HepG2 (cell line): Measurements from ENCODE around the gene DHX32. TPM values are rescaled to one million over a fixed set of nuclear protein-coding genes. Genes with fewer than 3 reads are reported as not detected.

Experiments
- ATAC-seq: fragments of 200-7000 bp; cut with Tn5 transposase; 3 replicates; pipeline ENCODE4 v1.9.1; 2020; ENCODE audit warnings: mild to moderate bottlenecking, moderate library complexity
- BruUV-seq: library from RNA; stranded (reverse); fragments of 400-500 nt; replicated peaks from 2 replicates; lab custom pipeline; 2021; lab: Mats Ljungman, UMichigan
- CTCF ChIA-PET: fragments of 300-600 bp; formaldehyde crosslinking; extraction: SDS; loops from one replicate; lab custom pipeline; 2021; ENCODE audit warnings: low total read pairs, inconsistent platforms, low intra/inter-chr PET ratio; lab: Yijun Ruan, JAX
- POLR2A ChIA-PET: fragments of 350-600 bp; sonication (Branson Sonifier 250); formaldehyde crosslinking; loops from one replicate; lab custom pipeline; 2020; ENCODE audit warnings: antibody characterized with exemption, inconsistent platforms; lab: Yijun Ruan, JAX
- DNase-seq: peaks from one replicate; pipeline ENCODE4 v3.0.0-alpha.2; 2015; ENCODE audit warnings: low spot score
- FAIRE-seq: peaks from 3 replicates; lab custom pipeline; 2011; peaks lifted over from hg19 to GRCh38; lab: Jason Lieb, UNC
- H2AFZ ChIP-seq: one replicate; pipeline ENCODE4 v1.6.1; 2011; ENCODE audit warnings: low read length, inconsistent platforms
- H3K27ac ChIP-seq: fragments of 300-600 bp; 3 replicates; pipeline ENCODE4 v1.8.0; 2011; ENCODE audit warnings: mixed run types, mild to moderate bottlenecking, mixed read lengths, low read length, inconsistent platforms; ENCODE audit not compliant: insufficient read depth; ENCODE audit errors: extremely low read length
- H3K27me3 ChIP-seq, 2 experiments: fragments of 200-600 bp in 1 of 2; 2 replicates in 1 of 2; 3 replicates in 1 of 2; pipeline versions ENCODE4 v1.6.0 to v1.8.0; 2011; ENCODE audit warnings: low read length in 2 of 2, mild to moderate bottlenecking in 2 of 2, moderate library complexity in 2 of 2, inconsistent platforms in 1 of 2; ENCODE audit not compliant: insufficient read depth in 2 of 2, control insufficient read depth in 1 of 2
- H3K36me3 ChIP-seq, 2 experiments: fragments of 200-600 bp in 1 of 2; replicated peaks in 1 of 2; 2 replicates in 1 of 2; 3 replicates in 1 of 2; pipeline versions ENCODE4 v1.5.1 to v1.8.0; 2011; ENCODE audit warnings: low read length in 2 of 2, inconsistent platforms in 1 of 2; ENCODE audit not compliant: insufficient read depth in 2 of 2, control insufficient read depth in 1 of 2
- H3K4me1 ChIP-seq: 2 replicates; pipeline ENCODE4 v1.5.1; 2012; ENCODE audit warnings: low read length, inconsistent platforms; ENCODE audit not compliant: insufficient read depth
- H3K4me2 ChIP-seq: 2 replicates; pipeline ENCODE4 v1.6.0; 2011; ENCODE audit warnings: low read depth, low read length, inconsistent platforms
- H3K4me3 ChIP-seq, 3 experiments: fragments of 200-600 bp in 1 of 3; sonication (generic), shearing (Covaris generic) in 1 of 3; replicated peaks in 1 of 3; 2 replicates each; pipeline ENCODE4 v1.5.1; 2011 to 2016; ENCODE audit warnings: low read length in 3 of 3, inconsistent platforms in 2 of 3, low read depth in 2 of 3, mild to moderate bottlenecking in 2 of 3, control low read depth in 1 of 3, mixed read lengths in 1 of 3; ENCODE audit not compliant: insufficient read depth in 1 of 3
- H3K79me2 ChIP-seq: one replicate; pipeline ENCODE4 v1.6.1; 2011; ENCODE audit warnings: low read length, inconsistent platforms; ENCODE audit not compliant: insufficient read depth
- H3K9ac ChIP-seq: 2 replicates; pipeline ENCODE4 v1.6.0; 2011; ENCODE audit warnings: mild to moderate bottlenecking, low read depth, low read length, inconsistent platforms; ENCODE audit not compliant: insufficient read depth
- H3K9me3 ChIP-seq: 2 replicates; pipeline ENCODE4 v1.5.1; 2012; ENCODE audit warnings: mild to moderate bottlenecking, low read length
- H4K20me1 ChIP-seq: 2 replicates; pipeline ENCODE4 v1.6.0; 2011; ENCODE audit warnings: inconsistent platforms, mild to moderate bottlenecking, low read length, moderate library complexity; ENCODE audit not compliant: insufficient read depth
- HCFC1 ChIP-seq: fragments of 150-350 bp; IDR thresholded peaks from 2 replicates; pipeline ENCODE4 v1.6.1; 2014; ENCODE audit warnings: low read depth, low read length
- NFRKB ChIP-seq: fragments of 450-650 bp; IDR thresholded peaks from 2 replicates; pipeline ENCODE4 v1.6.1; 2017
- STAG1 ChIP-seq: sonication (generic); formaldehyde crosslinking; IDR thresholded peaks from 2 replicates; pipeline ENCODE4 v1.4.0; 2020; ENCODE audit warnings: missing genetic modification reagents
- TFDP2 ChIP-seq: sonication (generic); formaldehyde crosslinking; IDR thresholded peaks from 2 replicates; pipeline ENCODE4 v1.4.0; 2020; ENCODE audit warnings: missing genetic modification reagents
- ZBTB21 ChIP-seq: sonication (generic); formaldehyde crosslinking; IDR thresholded peaks from 2 replicates; pipeline ENCODE4 v1.4.0; 2020; ENCODE audit warnings: missing genetic modification reagents
- ZNF317 ChIP-seq: sonication (generic); formaldehyde crosslinking; IDR thresholded peaks from 2 replicates; pipeline ENCODE4 v1.5.0; 2020; ENCODE audit warnings: mild to moderate bottlenecking, missing genetic modification reagents
- ZNF598 ChIP-seq: sonication (generic); formaldehyde crosslinking; IDR thresholded peaks from 2 replicates; pipeline ENCODE4 v1.5.1; 2020; ENCODE audit warnings: mild to moderate bottlenecking, missing genetic modification reagents, borderline replicate concordance
- ZNF782 ChIP-seq: sonication (generic); formaldehyde crosslinking; IDR thresholded peaks from 2 replicates; pipeline ENCODE4 v1.4.0; 2020; ENCODE audit warnings: missing genetic modification reagents, mild to moderate bottlenecking, borderline replicate concordance
- WGBS: methylation state at CpG from one replicate; pipeline ENCODE4 v1.1.6; 2017; ENCODE audit warnings: low lambda C conversion rate; 5-methylcytosine and 5-hydroxymethylcytosine counted together
- in situ Hi-C: cut with HindIII; loops from 2 replicates; pipeline ENCODE4 v1.10.0; 2017; ENCODE audit warnings: low pct_unique_long_range_greater_than_20kb; ENCODE audit not compliant: extremely low pct_ligation_motif_present
- intact Hi-C: fragments of 100-400 bp; cut with micrococcal nuclease; formaldehyde crosslinking; loops from one replicate; pipeline ENCODE4 v1.10.0; 2022; ENCODE audit not compliant: unreplicated experiment
- polyA plus RNA-seq, 8 experiments: library from polyadenylated mRNA; depleted of rRNA in 3 of 8; stranded (reverse) in 7 of 8; unstranded in 1 of 8; fragments of >200 nt; fragmentation: Illumina TruSeq in 4 of 8; extraction: Trizol in 4 of 8; gene quantifications; 2 replicates each; pipeline versions ENCODE4 v1.2.1 to v1.2.3, GENCODE V29; 2011 to 2016; ENCODE audit warnings: low read depth in 4 of 8, missing spikeins in 1 of 8, mixed read lengths in 1 of 8; ENCODE audit not compliant: insufficient read depth in 1 of 8
- total RNA-seq, 5 experiments: library from RNA; depleted of rRNA; stranded (reverse); fragments of >200 nt; fragmentation: Illumina TruSeq; extraction: Trizol; gene quantifications; 2 replicates each; pipeline ENCODE4 v1.2.3, GENCODE V29; 2016; ENCODE audit warnings: low read depth in 1 of 5
- TF ChIP-seq, protein P1 (sequence below): sonication (generic); formaldehyde crosslinking; IDR thresholded peaks from 2 replicates; pipeline ENCODE4 v1.4.0; 2020; ENCODE audit warnings: mild to moderate bottlenecking, missing genetic modification reagents

The DHX32 gene
- total and polyA plus RNA-seq, 2 of the 13 experiments (the other 11 are each of a cell fraction or from before 2014, with no cell fraction given): 15.5 to 16.5 TPM

GRCh38 chr10:125929618-125930017 is 48.5 kb upstream of the DHX32 start (continued):
- TF ChIP-seq, protein P1, sequence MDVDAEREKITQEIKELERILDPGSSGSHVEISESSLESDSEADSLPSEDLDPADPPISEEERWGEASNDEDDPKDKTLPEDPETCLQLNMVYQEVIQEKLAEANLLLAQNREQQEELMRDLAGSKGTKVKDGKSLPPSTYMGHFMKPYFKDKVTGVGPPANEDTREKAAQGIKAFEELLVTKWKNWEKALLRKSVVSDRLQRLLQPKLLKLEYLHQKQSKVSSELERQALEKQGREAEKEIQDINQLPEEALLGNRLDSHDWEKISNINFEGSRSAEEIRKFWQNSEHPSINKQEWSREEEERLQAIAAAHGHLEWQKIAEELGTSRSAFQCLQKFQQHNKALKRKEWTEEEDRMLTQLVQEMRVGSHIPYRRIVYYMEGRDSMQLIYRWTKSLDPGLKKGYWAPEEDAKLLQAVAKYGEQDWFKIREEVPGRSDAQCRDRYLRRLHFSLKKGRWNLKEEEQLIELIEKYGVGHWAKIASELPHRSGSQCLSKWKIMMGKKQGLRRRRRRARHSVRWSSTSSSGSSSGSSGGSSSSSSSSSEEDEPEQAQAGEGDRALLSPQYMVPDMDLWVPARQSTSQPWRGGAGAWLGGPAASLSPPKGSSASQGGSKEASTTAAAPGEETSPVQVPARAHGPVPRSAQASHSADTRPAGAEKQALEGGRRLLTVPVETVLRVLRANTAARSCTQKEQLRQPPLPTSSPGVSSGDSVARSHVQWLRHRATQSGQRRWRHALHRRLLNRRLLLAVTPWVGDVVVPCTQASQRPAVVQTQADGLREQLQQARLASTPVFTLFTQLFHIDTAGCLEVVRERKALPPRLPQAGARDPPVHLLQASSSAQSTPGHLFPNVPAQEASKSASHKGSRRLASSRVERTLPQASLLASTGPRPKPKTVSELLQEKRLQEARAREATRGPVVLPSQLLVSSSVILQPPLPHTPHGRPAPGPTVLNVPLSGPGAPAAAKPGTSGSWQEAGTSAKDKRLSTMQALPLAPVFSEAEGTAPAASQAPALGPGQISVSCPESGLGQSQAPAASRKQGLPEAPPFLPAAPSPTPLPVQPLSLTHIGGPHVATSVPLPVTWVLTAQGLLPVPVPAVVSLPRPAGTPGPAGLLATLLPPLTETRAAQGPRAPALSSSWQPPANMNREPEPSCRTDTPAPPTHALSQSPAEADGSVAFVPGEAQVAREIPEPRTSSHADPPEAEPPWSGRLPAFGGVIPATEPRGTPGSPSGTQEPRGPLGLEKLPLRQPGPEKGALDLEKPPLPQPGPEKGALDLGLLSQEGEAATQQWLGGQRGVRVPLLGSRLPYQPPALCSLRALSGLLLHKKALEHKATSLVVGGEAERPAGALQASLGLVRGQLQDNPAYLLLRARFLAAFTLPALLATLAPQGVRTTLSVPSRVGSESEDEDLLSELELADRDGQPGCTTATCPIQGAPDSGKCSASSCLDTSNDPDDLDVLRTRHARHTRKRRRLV (CRISPR knock-in tag): no peak
- no peak for TF ChIP-seq TFDP2 (CRISPR knock-in tag)

DNA sequence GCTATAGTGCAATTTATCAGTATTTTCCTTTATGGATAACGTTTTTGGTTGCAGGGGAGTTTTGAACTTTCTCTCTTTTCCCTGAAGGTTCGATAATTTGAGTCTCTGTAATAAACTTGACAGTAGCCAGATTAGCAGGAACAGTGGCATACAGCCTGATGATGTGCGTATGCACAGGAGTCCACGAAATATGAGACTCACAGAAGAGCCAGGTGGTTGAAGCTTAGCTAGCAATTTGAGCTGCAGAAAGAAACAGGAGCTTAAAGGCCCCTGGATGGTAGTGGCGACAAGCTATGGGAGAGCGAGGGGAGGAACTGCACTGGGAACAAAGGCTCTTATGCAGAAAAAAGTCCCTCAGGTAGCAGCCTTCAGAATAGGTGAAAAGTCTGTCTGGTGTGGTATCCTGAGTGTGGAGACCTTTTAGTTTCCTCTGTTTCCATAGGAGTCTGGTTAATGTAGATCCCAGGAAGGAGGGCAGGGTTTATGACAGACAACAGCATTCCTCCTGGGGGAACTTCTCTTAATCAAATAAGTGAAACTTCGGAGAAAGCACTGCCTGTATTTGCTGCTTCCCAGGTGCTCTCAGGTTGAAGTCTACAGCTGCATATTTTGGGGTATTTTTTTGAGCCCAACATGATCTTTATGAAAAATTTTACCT is 48.0 kb upstream of the DHX32 start:
- in situ Hi-C loops: no loop called here
- POLR2A ChIA-PET: no interaction called here
- WGBS: 0% methylated on average over 7 of the region's 7 CpGs
- H3K4me1 ChIP-seq: no peaks in the 10 kb centered on the region
- no peak overlapping the region for H3K9ac ChIP-seq
- H3K79me2 ChIP-seq: no peaks in the 10 kb centered on the region
- ATAC-seq: no peak
- peaks cover 9% of the 10 kb centered on the region for H3K9me3 ChIP-seq
- H3K27me3 ChIP-seq: peaks cover 0 to 5% of the 10 kb centered on the region in 2 experiments; a peak in 1 of 5 replicates
- no TSS peak for BruUV-seq
- no peak for DNase-seq
- H3K4me2 ChIP-seq: no peak overlapping the region
- no peak for FAIRE-seq
- no peaks in the 10 kb centered on the region for H4K20me1 ChIP-seq
- CTCF ChIA-PET: no interaction called here
- H2AFZ ChIP-seq: no peak overlapping the region
- H3K36me3 ChIP-seq: no peaks in the 10 kb centered on the region
- no peak overlapping the region for H3K4me3 ChIP-seq
- TF ChIP-seq ZBTB21: no peak
- TF ChIP-seq HCFC1: no peak
- TF ChIP-seq ZNF317 (CRISPR knock-in tag): no peak
- no peak for TF ChIP-seq STAG1 (CRISPR knock-in tag)
- no peak for TF ChIP-seq ZNF782 (CRISPR knock-in tag)
- TF ChIP-seq NFRKB: no peak
- TF ChIP-seq ZNF598: no peak
- intact Hi-C loops: no loop called here
- no peak overlapping the region for H3K27ac ChIP-seq
